Ovary (tissue), 3 donors: ENCODE results near the gene RAP1A.

Experiments used
- CTCF ChIP-seq, 3 donors: fragments of 450-650 bp in 2 of 3; fragments of 200-600 bp in 1 of 3; IDR thresholded peaks; one replicate each; pipeline versions ENCODE4 v1.5.1 to v1.8.0; 2016 to 2022; ENCODE audit warnings: antibody characterized with exemption in 3 of 3, mild to moderate bottlenecking in 1 of 3
- POLR2A ChIP-seq: fragments of 450-650 bp; IDR thresholded peaks from one replicate; pipeline ENCODE4 v1.6.1; 2017; ENCODE audit warnings: antibody characterized with exemption, mild to moderate bottlenecking, moderate library complexity
- donor health status: DM: no; HTN: no; CAD: no.

- no peak for TF ChIP-seq CTCF (IDR thresholded peaks at IDR 0.05)
- no peak for TF ChIP-seq POLR2A
These were observed 112.4 kb downstream of the RAP1A start for GRCh38 chr1:111731956-111732355.
